GM12878 (cell line): ENCODE measurements around the gene EIF4H. TPM values are rescaled to one million over a fixed set of nuclear protein-coding genes. Genes with fewer than 3 reads are reported as not detected.

Experiments
- ATAC-seq: fragments of 200-7000 bp; cut with Tn5 transposase; 3 replicates; pipeline ENCODE4 v1.9.1; 2020; ENCODE audit warnings: mild to moderate bottlenecking, moderate library complexity
- BruUV-seq: library from RNA; stranded (reverse); fragments of 400-500 nt; replicated peaks from 2 replicates; lab custom pipeline; 2021; lab: Mats Ljungman, UMichigan
- CTCF ChIA-PET: fragments of 300-600 bp; sonication (Branson Sonifier 250); formaldehyde crosslinking; extraction: SDS; loops from one replicate; lab custom pipeline; 2021; ENCODE audit warnings: inconsistent platforms; lab: Yijun Ruan, JAX
- POLR2A ChIA-PET: fragments of 350-600 bp; formaldehyde crosslinking; extraction: SDS; loops from one replicate; lab custom pipeline; 2021; ENCODE audit warnings: inconsistent platforms; lab: Charles Lee
- RAD21 ChIA-PET: fragments of 300-600 bp; sonication (Branson Sonifier 250); formaldehyde crosslinking; loops from one replicate; lab custom pipeline; 2023; ENCODE audit warnings: antibody characterized with exemption; ENCODE audit not compliant: unreplicated experiment; lab: Charles Lee
- SMC1A ChIA-PET: fragments of 300-600 bp; sonication (Branson Sonifier 250); formaldehyde crosslinking; loops from one replicate; lab custom pipeline; 2023; ENCODE audit not compliant: unreplicated experiment, uncharacterized antibody; lab: Charles Lee
- DNase-seq: peaks from one replicate; pipeline ENCODE4 v3.0.0-alpha.2; 2011; ENCODE audit warnings: low read depth, low spot score
- FAIRE-seq: peaks from 3 replicates; lab custom pipeline; 2011; peaks lifted over from hg19 to GRCh38; lab: Jason Lieb, UNC
- H2AFZ ChIP-seq: 2 replicates; pipeline ENCODE4 v1.6.0; 2011; ENCODE audit warnings: low read depth, low read length, control low read depth; ENCODE audit not compliant: control insufficient read depth
- H3K27ac ChIP-seq: 2 replicates; pipeline ENCODE4 v1.5.1; 2011; ENCODE audit warnings: control low read depth; ENCODE audit not compliant: control insufficient read depth, insufficient read depth
- H3K27me3 ChIP-seq, 2 experiments: replicated peaks in 1 of 2; 2 replicates each; pipeline versions ENCODE4 v1.6.0 to v1.6.1; 2011; ENCODE audit warnings: low read length in 1 of 2; ENCODE audit not compliant: control insufficient read depth in 2 of 2, insufficient read depth in 2 of 2
- H3K36me3 ChIP-seq, 2 experiments: 2 replicates each; pipeline ENCODE4 v1.5.1; 2011; ENCODE audit warnings: low read length in 1 of 2; ENCODE audit not compliant: control insufficient read depth in 2 of 2, insufficient read depth in 2 of 2
- H3K4me1 ChIP-seq: 2 replicates; pipeline ENCODE4 v1.6.1; 2011; ENCODE audit warnings: mild to moderate bottlenecking, low read length, moderate library complexity, mixed read lengths; ENCODE audit not compliant: control insufficient read depth, insufficient read depth
- H3K4me2 ChIP-seq: 2 replicates; pipeline ENCODE4 v1.6.0; 2011; ENCODE audit warnings: control low read depth; ENCODE audit not compliant: control insufficient read depth, insufficient read depth
- H3K4me3 ChIP-seq: fragments of 200-600 bp; sonication (generic); 2 replicates; pipeline ENCODE4 v1.5.1; 2016
- H3K79me2 ChIP-seq: 2 replicates; pipeline ENCODE4 v1.6.0; 2011; ENCODE audit warnings: low read length; ENCODE audit not compliant: control insufficient read depth, insufficient read depth
- H3K9ac ChIP-seq: 2 replicates; pipeline ENCODE4 v1.8.0; 2011; ENCODE audit warnings: low read length, control low read depth, mixed read lengths; ENCODE audit not compliant: control insufficient read depth, insufficient read depth
- H3K9me3 ChIP-seq: replicated peaks from 3 replicates; pipeline ENCODE4 v1.5.1; 2011; ENCODE audit warnings: mild to moderate bottlenecking, low read length; ENCODE audit not compliant: control insufficient read depth, insufficient read depth
- H4K20me1 ChIP-seq: 2 replicates; pipeline ENCODE4 v1.6.0; 2011; ENCODE audit not compliant: control insufficient read depth, insufficient read depth
- ATF2 ChIP-seq: IDR thresholded peaks from 2 replicates; pipeline ENCODE4 v1.6.1; 2012; ENCODE audit warnings: low read length, inconsistent platforms
- BHLHE40 ChIP-seq, 2 experiments: fragments of 450-650 bp in 1 of 2; IDR thresholded peaks; 2 replicates each; pipeline ENCODE4 v1.6.1; 2011 to 2017; ENCODE audit warnings: low read depth in 2 of 2, borderline replicate concordance in 1 of 2, improper control_type of control experiment in 1 of 2, low read length in 1 of 2, mild to moderate bottlenecking in 1 of 2
- CBFB ChIP-seq: IDR thresholded peaks from 2 replicates; pipeline ENCODE4 v1.6.1; 2016; ENCODE audit warnings: antibody characterized with exemption, low read depth
- DPF2 ChIP-seq: fragments of 450-650 bp; IDR thresholded peaks from 2 replicates; pipeline ENCODE4 v1.6.1; 2017; ENCODE audit warnings: mild to moderate bottlenecking
- EZH2 ChIP-seq: IDR thresholded peaks from 2 replicates; pipeline ENCODE4 v1.6.1; 2012; ENCODE audit warnings: low read depth, mild to moderate bottlenecking, control low read depth, inconsistent platforms, low read length, borderline replicate concordance; ENCODE audit not compliant: control insufficient read depth
- KDM1A ChIP-seq: fragments of 200-600 bp; sonication (generic); IDR thresholded peaks from 2 replicates; pipeline ENCODE4 v1.6.1; 2016; ENCODE audit warnings: borderline replicate concordance
- NFYB ChIP-seq: IDR thresholded peaks from 2 replicates; pipeline ENCODE4 v1.6.1; 2011; ENCODE audit warnings: low read depth, mild to moderate bottlenecking, low read length, improper control_type of control experiment, moderate library complexity; ENCODE audit not compliant: insufficient read depth
- NR2C2 ChIP-seq: IDR thresholded peaks from 2 replicates; pipeline ENCODE4 v1.6.1; 2011; ENCODE audit warnings: borderline replicate concordance, low read depth; ENCODE audit not compliant: control insufficient read depth, insufficient read length
- POU2F2 ChIP-seq: IDR thresholded peaks from 3 replicates; pipeline ENCODE4 v1.6.1; 2011; ENCODE audit warnings: low read depth, mild to moderate bottlenecking, low read length, borderline replicate concordance
- TAF1 ChIP-seq: IDR thresholded peaks from 2 replicates; pipeline ENCODE4 v1.6.1; 2011; ENCODE audit warnings: mild to moderate bottlenecking, low read depth, low read length, borderline replicate concordance
- WRNIP1 ChIP-seq: IDR thresholded peaks from 2 replicates; pipeline ENCODE4 v1.6.1; 2011; ENCODE audit warnings: low read depth, low read length, improper control_type of control experiment, borderline replicate concordance
- WGBS: methylation state at CpG from one replicate; pipeline ENCODE4 v1.1.6; 2016; ENCODE audit warnings: low lambda C conversion rate; ENCODE audit not compliant: insufficient replicate concordance, insufficient coverage; ENCODE audit errors: missing lambda C conversion rate; 5-methylcytosine and 5-hydroxymethylcytosine counted together
- in situ Hi-C: fragments of 300-500 bp; cut with MboI; formaldehyde crosslinking; loops from 9 replicates; pipeline ENCODE4 v1.14.3; 2018; ENCODE audit warnings: mixed read lengths
- intact Hi-C: fragments of 100-400 bp; cut with micrococcal nuclease; formaldehyde crosslinking; loops from one replicate; pipeline ENCODE4 v1.14.2; 2022; ENCODE audit not compliant: unreplicated experiment
- polyA plus RNA-seq, 11 experiments: library from polyadenylated mRNA; depleted of rRNA in 4 of 11; unstranded in 6 of 11; stranded (reverse) in 5 of 11; fragments of >200 nt; fragmentation: Nextera tagmentation in 4 of 11; fragmentation: Illumina TruSeq in 1 of 11; extraction: Ambion mirVana in 4 of 11; extraction: Trizol in 1 of 11; gene quantifications; 1 replicate in 1 of 11; 2 replicates in 10 of 11; pipeline versions ENCODE4 v1.2.1 to v1.2.3, GENCODE V29; 2011 to 2016; ENCODE audit warnings: inconsistent platforms in 2 of 11, missing spikeins in 2 of 11, low read depth in 1 of 11
- total RNA-seq, 4 experiments: library from RNA; depleted of rRNA in 3 of 4; stranded (reverse); fragments of >200 nt in 3 of 4; fragmentation: Illumina TruSeq in 1 of 4; extraction: Trizol in 1 of 4; gene quantifications; 2 replicates each; pipeline versions ENCODE4 v1.2.1 to v1.2.3, GENCODE V29; 2013 to 2021
- TF ChIP-seq, protein P1 (sequence below): fragments of 450-650 bp; IDR thresholded peaks from 2 replicates; pipeline ENCODE4 v1.6.1; 2016; ENCODE audit warnings: mild to moderate bottlenecking, moderate library complexity, borderline replicate concordance

The EIF4H gene
- total and polyA plus RNA-seq, 10 of the 15 experiments (the other 5 are each of a cell fraction or from before 2014, with no cell fraction given) = 9.9 to 443 (median 258) TPM

DNA sequence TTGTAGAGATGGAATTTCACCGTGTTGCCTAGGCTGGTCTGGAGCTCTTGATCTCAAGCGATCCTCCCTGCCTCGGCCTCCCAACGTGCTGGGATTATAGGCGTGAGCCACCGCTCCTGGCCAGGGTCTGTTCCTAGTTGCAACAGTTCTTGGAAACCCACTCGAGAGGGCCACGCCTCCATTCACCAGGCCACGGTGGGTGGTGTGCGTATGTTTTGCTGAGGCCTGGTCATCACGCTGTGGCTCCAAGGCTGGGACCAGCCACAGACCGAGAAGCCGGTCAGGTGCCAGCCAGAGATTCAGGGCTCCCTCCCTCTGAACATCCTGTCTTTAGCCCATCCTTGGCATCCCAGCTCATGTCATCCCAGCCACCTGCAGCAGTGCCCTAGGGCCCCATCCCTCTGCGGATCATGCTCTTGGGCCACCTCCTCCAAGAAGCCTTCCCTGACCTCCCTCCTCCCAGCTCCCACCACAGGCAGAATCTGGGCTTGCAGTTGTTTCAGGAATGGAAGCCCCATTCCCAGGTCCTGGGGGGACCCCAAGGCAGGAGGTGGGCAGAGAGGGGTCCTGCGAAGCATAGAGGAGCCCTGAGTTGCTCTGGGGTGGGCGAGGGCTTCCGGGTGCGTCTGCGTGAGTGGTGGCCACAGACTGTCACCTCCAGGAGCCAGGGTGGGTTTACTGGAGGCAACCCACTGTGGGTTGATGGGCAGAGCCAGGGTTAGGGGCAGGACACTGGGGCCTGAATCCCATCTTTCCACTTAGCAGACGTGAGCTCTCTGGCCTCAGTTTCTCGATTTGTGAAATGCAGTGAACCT, 40.9 kb downstream of the EIF4H start:
- Histone ChIP-seq H3K36me3 (peaks cover 17 to 23% of the 10 kb centered on the region in 2 experiments), H3K9me3 (no peaks in the 10 kb centered on the region), H2AFZ (no peak overlapping the region), H4K20me1 (no peaks in the 10 kb centered on the region), H3K27ac (peak overlapping the region; percentile 95), H3K4me3 (peak overlapping the region; percentile 71), H3K4me1 (peaks cover 43% of the 10 kb centered on the region), H3K79me2 (peaks cover 76% of the 10 kb centered on the region), H3K27me3 (no peaks in the 10 kb centered on the region), H3K4me2 (peak overlapping the region; percentile 88), H3K9ac (peak overlapping the region; percentile 71)
- intact Hi-C loops (loop anchor here (5.0 kb wide), 2 partner anchors 37 to 442 kb away; partner anchors contain the start of genes GTF2I and RFC2), in situ Hi-C loops (no loop called here)
- FAIRE-seq = no peak
- RAD21 ChIA-PET = interaction anchor here (0.9 to 2.4 kb wide), 2 partner anchors 70 to 74 kb away, joined by 3 to 11 read pairs; partner anchors contain the start of gene CLIP2
- no peak for DNase-seq
- POLR2A ChIA-PET = interaction anchor here (0.6 to 4.8 kb wide), 6 partner anchors 15 to 152 kb away, joined by 3 to 37 read pairs (median 5); no protein-coding TSS in a partner anchor
- no TSS peak for BruUV-seq
- 19% methylated on average over 21 of the region's 21 CpGs for WGBS
- no peak for ATAC-seq
- CTCF ChIA-PET = interaction anchor here (0.5 to 3.0 kb wide), 2 partner anchors 8 to 43 kb away, joined by 3 to 17 read pairs; no protein-coding TSS in a partner anchor
- SMC1A ChIA-PET = interaction anchor here (0.8 to 1.8 kb wide), 2 partner anchors 9 to 56 kb away, joined by 3 to 4 read pairs; no protein-coding TSS in a partner anchor
- TF ChIP-seq CBFB = 0 out of 2 replicates have a peak, but pooled peaks have one; percentile 4
- TF ChIP-seq ATF2 = no peak
- TF ChIP-seq TAF1 = no peak
- TF ChIP-seq, protein P1, sequence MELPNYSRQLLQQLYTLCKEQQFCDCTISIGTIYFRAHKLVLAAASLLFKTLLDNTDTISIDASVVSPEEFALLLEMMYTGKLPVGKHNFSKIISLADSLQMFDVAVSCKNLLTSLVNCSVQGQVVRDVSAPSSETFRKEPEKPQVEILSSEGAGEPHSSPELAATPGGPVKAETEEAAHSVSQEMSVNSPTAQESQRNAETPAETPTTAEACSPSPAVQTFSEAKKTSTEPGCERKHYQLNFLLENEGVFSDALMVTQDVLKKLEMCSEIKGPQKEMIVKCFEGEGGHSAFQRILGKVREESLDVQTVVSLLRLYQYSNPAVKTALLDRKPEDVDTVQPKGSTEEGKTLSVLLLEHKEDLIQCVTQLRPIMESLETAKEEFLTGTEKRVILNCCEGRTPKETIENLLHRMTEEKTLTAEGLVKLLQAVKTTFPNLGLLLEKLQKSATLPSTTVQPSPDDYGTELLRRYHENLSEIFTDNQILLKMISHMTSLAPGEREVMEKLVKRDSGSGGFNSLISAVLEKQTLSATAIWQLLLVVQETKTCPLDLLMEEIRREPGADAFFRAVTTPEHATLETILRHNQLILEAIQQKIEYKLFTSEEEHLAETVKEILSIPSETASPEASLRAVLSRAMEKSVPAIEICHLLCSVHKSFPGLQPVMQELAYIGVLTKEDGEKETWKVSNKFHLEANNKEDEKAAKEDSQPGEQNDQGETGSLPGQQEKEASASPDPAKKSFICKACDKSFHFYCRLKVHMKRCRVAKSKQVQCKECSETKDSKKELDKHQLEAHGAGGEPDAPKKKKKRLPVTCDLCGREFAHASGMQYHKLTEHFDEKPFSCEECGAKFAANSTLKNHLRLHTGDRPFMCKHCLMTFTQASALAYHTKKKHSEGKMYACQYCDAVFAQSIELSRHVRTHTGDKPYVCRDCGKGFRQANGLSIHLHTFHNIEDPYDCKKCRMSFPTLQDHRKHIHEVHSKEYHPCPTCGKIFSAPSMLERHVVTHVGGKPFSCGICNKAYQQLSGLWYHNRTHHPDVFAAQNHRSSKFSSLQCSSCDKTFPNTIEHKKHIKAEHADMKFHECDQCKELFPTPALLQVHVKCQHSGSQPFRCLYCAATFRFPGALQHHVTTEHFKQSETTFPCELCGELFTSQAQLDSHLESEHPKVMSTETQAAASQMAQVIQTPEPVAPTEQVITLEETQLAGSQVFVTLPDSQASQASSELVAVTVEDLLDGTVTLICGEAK = peak; percentile 36; the same call in 1 of the 2 replicates
- TF ChIP-seq NFYB = no peak
- no peak for TF ChIP-seq WRNIP1
- no peak for TF ChIP-seq EZH2
- no peak for TF ChIP-seq NR2C2
- no peak for TF ChIP-seq POU2F2
- no peak for TF ChIP-seq KDM1A
- 0 out of 4 replicates have a peak, but pooled peaks of 1 of the 2 experiments have one; percentile 25 for TF ChIP-seq BHLHE40 (IDR thresholded peaks at IDR 0.05; ENCODE audit: borderline replicate concordance in 1 of 2, low read depth in 2 of 2, low read length in 1 of 2)
- TF ChIP-seq DPF2 = no peak
